Fibroblast of lung (primary cell): Measurements from ENCODE around the gene TMEM150A.

Experiments
- EZH2 ChIP-seq: IDR thresholded peaks from 2 replicates; pipeline ENCODE4 v1.5.1; 2012; ENCODE audit warnings: low read length, control low read depth, mild to moderate bottlenecking; ENCODE audit errors: missing control alignments
- TF ChIP-seq, protein P1 (sequence below), 2 donors: IDR thresholded peaks in 1 of 2; conservative IDR thresholded peaks in 1 of 2; 1 replicate in 1 of 2; 2 replicates in 1 of 2; pipeline ENCODE4 v1.5.1; 2011 to 2012; ENCODE audit warnings: low read length in 2 of 2, control low read depth in 1 of 2, inconsistent platforms in 1 of 2, low read depth in 1 of 2, mild to moderate bottlenecking in 1 of 2

DNA sequence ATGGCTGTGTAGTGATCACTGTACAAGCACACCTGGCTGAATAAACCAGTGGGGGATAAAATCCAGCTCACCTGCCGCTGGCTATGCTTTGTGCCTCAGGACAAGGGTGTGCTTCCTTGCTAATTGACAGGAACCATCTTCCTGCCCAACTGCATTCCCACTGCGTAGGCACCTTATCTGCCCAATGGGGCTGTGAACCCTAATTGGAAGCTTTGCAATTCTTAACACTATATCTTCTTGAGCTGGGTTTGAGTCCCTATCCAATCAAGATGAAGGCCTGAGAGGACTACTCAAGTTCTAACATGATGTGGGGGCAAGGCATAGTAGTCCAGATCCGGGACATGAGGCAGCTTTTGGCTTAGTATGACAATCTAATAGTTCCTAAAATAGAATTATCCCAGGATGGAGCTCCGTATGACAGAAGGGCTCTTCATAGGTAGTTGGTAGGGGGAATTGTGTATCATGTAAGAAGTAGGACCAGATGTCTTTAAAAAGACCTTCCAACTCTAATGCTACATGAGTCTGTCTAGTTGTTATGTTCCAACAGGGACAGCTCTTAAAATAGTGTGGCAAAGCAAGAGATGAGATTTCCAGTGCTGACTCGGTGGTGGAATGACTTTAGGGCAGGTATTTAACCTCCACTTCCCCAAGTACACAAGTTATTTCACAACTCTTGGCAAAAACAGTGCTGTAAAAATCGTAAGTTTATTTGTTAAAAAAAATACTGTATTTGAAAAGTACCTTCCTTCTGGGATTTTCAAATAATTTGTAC lies 2.3 kb upstream of the TMEM150A start:
- TF ChIP-seq, protein P1, sequence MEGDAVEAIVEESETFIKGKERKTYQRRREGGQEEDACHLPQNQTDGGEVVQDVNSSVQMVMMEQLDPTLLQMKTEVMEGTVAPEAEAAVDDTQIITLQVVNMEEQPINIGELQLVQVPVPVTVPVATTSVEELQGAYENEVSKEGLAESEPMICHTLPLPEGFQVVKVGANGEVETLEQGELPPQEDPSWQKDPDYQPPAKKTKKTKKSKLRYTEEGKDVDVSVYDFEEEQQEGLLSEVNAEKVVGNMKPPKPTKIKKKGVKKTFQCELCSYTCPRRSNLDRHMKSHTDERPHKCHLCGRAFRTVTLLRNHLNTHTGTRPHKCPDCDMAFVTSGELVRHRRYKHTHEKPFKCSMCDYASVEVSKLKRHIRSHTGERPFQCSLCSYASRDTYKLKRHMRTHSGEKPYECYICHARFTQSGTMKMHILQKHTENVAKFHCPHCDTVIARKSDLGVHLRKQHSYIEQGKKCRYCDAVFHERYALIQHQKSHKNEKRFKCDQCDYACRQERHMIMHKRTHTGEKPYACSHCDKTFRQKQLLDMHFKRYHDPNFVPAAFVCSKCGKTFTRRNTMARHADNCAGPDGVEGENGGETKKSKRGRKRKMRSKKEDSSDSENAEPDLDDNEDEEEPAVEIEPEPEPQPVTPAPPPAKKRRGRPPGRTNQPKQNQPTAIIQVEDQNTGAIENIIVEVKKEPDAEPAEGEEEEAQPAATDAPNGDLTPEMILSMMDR (conservative IDR thresholded peaks at IDR 0.05 in 1 of 2, IDR thresholded peaks at IDR 0.05 in 1 of 2; ENCODE audit: low read depth in 1 of 2, low read length in 2 of 2): no peak
- TF ChIP-seq EZH2: no peak
